ENCODE results near the gene GLT8D1.
"Not testable (repeated sequence)": the region's sequence is repeated elsewhere in the genome, so short reads cannot be mapped to it uniquely, and the experiment has no call there.

Gene GLT8D1

GRCh38 chr3:52681596-52681995 is 24.0 kb downstream of the GLT8D1 start:
- DNase-seq (ENCODE audit: low read depth, low spot score), result no peak

DNA sequence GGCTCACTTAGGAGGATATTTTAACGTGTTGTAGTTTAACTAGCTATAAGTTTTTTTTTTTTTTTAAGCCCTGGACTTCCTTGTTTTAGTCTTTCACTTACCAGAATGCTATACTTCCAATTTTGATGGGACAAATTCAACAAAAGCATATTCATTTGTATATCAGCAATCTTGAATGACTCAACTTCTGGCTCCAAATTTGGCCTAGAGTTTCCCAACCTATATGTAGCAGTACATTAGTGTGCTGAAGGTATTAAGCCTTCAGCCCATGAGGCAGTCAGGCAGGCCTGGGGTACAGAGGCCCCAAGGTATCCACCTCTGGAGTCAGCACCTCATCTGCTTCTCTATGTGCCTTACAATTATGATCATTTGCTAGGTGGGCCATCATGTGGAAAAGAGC is 25.8 kb downstream of the GLT8D1 start:
- DNase-seq (ENCODE audit: low read depth, low spot score), result no peak

DNA sequence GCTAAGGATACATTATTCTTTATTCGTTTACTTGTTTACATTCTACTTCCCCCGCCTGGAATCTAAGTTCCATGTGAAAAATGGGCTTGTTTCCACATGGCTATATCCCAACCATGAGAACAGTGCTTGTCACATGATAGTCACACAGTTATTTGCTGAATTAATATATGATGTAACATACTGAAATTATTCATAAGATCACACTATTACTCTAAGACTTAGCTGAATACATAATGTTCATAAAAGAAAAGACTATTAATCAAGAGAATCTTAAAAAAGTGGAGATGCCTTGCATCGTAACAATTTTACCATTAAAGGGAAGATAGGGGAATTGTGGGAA is 26.4 kb downstream of the GLT8D1 start:
- DNase-seq (ENCODE audit: low read depth, low spot score), result no peak

DNA sequence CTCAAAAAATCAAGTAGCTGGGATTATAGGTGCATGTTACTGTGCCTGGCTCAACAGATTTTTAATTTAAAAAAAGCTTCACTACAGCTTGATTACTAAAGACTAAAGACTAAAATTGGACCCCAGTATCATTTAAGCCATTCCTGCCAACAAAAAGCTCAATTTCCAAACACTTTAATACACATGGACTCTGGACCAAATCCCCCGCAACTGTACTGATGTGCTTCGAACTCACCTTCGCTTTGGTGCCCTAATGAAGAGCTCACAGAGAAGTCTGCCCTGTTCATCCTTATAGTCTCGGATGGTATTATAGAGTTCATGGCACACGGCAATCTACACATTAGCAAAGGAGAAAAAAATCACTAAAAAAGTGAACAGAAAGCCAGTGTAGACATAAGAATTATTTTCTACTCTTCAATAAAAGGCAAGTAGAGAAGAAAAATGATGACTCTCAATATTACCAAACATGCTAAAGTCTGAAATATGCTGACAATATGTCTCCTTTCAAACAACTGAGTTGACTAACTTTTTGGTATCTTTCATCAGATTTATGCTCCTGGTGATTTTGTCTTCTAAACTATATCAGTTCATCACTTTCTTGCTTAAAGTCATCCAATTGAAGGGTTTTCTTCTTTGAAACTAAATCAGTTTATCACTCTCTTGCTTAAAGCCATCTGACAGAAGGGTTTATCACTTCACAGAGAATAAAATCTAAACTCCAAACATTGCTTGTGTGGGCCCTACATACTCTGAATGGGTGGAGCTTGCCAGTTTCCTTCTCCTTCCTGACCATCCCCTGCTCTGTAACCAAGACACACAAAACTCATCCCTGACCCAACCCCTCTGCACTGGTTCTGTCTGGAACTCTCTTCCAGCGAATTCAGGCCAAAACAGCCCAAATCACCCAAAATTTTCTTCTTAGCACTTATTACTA is 27.1 kb downstream of the GLT8D1 start:
- no peak for DNase-seq (ENCODE audit: low read depth, low spot score)

DNA sequence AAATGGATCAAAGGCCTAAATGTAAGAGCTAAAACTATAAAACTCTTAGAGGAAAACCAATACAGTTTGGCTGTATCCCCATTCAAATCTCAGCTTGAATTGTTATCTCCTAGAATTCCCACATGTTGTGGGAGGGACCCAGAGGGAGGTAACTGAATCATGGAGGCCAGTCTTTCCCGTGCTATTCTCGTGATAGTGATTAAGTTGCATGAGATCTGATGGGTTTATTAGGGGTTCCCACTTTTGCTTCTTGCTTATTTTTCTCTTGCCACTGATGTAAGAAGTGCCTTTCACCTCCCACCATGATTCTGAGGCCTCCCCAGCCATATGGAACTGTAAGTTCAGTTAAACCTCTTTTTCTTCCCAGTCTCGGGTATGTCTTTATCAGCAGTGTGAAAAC is 29.4 kb downstream of the GLT8D1 start:
- DNase-seq (ENCODE audit: low read depth, low spot score), result not testable (repeated sequence)

GRCh38 chr3:52671676-52672075 is 33.9 kb downstream of the GLT8D1 start:
- DNase-seq (ENCODE audit: low read depth, low spot score), result no peak

GRCh38 chr3:52670621-52671521 is 34.7 kb downstream of the GLT8D1 start:
- no peak for DNase-seq (ENCODE audit: low read depth, low spot score)

DNA sequence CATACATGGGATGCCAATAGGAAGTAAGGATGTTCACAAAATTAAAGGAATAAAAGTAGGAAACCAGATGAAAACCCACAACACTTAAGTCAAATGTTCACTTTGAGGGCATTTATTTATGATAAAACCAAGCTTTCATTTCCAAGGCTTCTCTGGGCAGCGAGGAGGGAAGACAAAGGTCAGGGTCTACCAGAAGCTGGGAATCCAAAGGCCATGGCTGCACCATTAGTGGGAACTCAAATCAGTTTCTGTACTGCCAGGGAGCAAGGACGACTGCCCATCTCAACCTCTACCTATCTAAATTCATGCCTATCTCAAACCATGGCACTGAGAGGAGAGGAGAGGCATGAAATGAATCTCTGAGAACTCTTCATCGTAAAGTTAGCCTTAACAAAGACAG is 42.5 kb downstream of the GLT8D1 start:
- no peak for DNase-seq (ENCODE audit: low read depth, low spot score)

- DNase-seq (ENCODE audit: low read depth, low spot score), result no peak
These were observed 45.5 kb downstream of the GLT8D1 start for GRCh38 chr3:52660046-52660445.

DNA sequence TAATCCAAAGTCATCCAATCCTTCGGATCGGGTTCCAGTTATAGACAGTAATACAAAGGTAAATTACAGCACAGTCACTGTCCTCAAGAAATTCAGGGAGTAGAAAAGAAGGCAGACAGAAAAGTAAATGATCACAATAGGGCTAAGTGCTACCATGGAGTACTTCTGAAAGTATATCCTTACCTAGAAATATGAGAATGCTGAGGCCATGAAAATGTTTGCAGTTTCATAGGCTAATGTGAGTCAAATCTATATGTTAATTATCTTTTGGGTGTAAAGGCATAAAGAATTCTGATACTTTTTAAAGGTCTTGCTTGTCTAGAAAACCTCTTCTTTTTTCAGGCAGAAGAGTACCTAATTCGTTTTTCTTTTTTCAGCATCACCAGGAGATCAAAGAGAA is 49.7 kb downstream of the GLT8D1 start:
- DNase-seq (ENCODE audit: low read depth, low spot score), result no peak

DNA sequence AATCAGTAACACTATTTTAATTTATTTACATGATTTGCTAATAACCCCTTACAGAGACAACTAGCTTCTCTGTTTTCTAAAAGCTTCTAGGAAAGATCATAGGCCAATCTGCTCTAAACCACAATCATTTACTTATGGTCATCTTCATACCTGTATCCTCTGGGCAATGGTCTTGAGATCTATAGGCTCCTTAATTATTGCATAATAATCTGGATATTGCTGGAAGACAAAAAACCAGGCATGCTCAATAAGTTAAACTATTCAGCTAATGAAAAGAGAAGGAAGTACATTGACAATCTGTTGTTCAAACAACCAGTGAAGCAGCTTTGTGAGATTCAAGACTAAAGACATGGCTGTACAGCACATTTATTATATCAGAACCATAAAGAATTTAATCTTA is 54.0 kb downstream of the GLT8D1 start:
- DNase-seq (ENCODE audit: low read depth, low spot score), result no peak

- DNase-seq (ENCODE audit: low read depth, low spot score), result no peak
These were observed 55.2 kb downstream of the GLT8D1 start for GRCh38 chr3:52650439-52650838.

DNA sequence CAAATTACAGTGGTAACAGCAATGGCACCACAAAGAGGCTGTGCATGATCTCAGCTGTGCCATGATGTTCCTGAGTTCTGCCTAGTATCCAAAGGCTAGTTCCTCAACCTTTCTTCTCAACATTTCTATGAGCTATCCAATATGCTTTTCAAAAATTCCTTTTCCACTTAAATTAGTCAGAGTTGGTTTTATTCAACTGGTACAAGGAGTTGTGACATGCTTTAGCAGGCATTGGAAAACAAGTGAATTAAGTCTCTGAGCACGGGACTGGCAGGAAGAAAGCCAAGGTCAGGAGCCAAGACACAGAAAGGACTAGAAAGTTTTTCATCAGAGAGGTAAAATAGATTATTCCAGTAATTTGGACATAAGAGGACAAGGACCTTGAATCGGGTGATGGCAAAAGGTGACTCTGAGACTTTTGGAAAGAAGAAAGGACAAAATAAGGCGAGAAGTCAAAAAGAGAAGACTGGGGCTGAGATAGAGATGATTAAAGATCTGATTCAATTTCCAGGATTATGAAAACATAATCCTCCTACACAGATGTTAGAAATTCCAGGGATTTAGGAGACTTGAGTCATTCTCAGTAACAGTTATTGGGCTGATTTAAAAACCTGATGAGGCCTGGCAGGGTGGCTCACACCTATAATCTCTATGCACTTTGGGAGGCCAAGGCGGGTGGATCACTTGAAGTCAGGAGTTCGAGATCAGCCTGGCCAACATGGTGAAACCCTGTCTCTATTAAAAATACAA is 56.0 kb downstream of the GLT8D1 start:
- DNase-seq (ENCODE audit: low read depth, low spot score), result no peak

DNA sequence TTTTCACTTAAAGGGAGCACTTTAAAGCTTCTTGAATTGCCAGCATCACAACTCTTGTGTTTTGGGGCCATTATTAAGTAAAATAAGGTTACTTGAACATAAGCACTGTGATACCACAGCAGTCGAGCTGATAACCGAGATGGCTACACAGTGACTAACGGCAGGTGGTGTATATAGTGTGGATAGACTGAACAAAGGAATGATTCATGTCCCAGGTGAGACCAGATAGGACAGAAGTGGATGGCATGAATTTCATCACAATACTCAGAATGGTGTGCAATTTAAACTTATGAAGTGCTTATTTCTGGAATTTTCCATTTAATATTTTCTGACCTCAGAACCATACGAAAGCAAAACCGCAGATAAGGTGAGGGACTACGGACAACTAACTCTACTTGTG is 60.0 kb downstream of the GLT8D1 start:
- DNase-seq (ENCODE audit: low read depth, low spot score), result no peak
